NCI-H2227 treated with DMSO at 0.1 percent for 48 hours (cell line): ENCODE data around the gene GCNA.

Experiments
- DNase-seq: peaks from one replicate; lab custom pipeline; 2025; lab: John Stamatoyannopoulos, UW

GCNA gene

GRCh38 chrX:71616672-71617529 lies 38.7 kb downstream of the GCNA start:
- DNase-seq = no peak

GRCh38 chrX:71617742-71618141 lies 39.5 kb downstream of the GCNA start:
- no peak for DNase-seq

- DNase-seq = no peak
Measured at GRCh38 chrX:71618303-71618721, 40.1 kb downstream of the GCNA start, which contains the start of gene CXCR3. Gene CXCR3, minus strand, starts transcription at chrX:71618511. Its CDS starts 62 bp downstream, at chrX:71618449.

- DNase-seq = no peak
Measured at GRCh38 chrX:71618787-71619186, 40.5 kb downstream of the GCNA start.

GRCh38 chrX:71619193-71619592 lies 41.0 kb downstream of the GCNA start:
- DNase-seq = no peak

- no peak for DNase-seq
Measured at GRCh38 chrX:71619986-71620385, 41.7 kb downstream of the GCNA start.

- no peak for DNase-seq
Measured at GRCh38 chrX:71621603-71622002, 43.4 kb downstream of the GCNA start.

GRCh38 chrX:71622032-71622575 lies 43.9 kb downstream of the GCNA start:
- no peak for DNase-seq

GRCh38 chrX:71622576-71623450 lies 44.6 kb downstream of the GCNA start:
- DNase-seq = no peak

- DNase-seq = no peak
Measured at GRCh38 chrX:71623714-71624113, 45.5 kb downstream of the GCNA start.

GRCh38 chrX:71625471-71625870 lies 47.2 kb downstream of the GCNA start:
- DNase-seq = no peak

GRCh38 chrX:71626576-71626975 lies 48.3 kb downstream of the GCNA start:
- no peak for DNase-seq

- no peak for DNase-seq
Measured at GRCh38 chrX:71627588-71628404, 49.6 kb downstream of the GCNA start.

- no peak for DNase-seq
Measured at GRCh38 chrX:71629467-71629866, 51.2 kb downstream of the GCNA start.

GRCh38 chrX:71632923-71633657 lies 54.9 kb downstream of the GCNA start:
- peak; percentile 41 for DNase-seq

- DNase-seq = no peak
Measured at GRCh38 chrX:71634366-71634765, 56.1 kb downstream of the GCNA start.

- no peak for DNase-seq
Measured at GRCh38 chrX:71636438-71637252, 58.4 kb downstream of the GCNA start.

GRCh38 chrX:71637253-71637618 lies 59.0 kb downstream of the GCNA start:
- DNase-seq = no peak

- DNase-seq = no peak
Measured at GRCh38 chrX:71637848-71638247, 59.6 kb downstream of the GCNA start.

- no peak for DNase-seq
Measured at GRCh38 chrX:71638409-71638808, 60.2 kb downstream of the GCNA start.
